Measurements from ENCODE around the gene ITGA2B.
"Not testable (repeated sequence)": the region's sequence is repeated elsewhere in the genome, so short reads cannot be mapped to it uniquely, and the experiment has no call there.

Gene ITGA2B

DNA sequence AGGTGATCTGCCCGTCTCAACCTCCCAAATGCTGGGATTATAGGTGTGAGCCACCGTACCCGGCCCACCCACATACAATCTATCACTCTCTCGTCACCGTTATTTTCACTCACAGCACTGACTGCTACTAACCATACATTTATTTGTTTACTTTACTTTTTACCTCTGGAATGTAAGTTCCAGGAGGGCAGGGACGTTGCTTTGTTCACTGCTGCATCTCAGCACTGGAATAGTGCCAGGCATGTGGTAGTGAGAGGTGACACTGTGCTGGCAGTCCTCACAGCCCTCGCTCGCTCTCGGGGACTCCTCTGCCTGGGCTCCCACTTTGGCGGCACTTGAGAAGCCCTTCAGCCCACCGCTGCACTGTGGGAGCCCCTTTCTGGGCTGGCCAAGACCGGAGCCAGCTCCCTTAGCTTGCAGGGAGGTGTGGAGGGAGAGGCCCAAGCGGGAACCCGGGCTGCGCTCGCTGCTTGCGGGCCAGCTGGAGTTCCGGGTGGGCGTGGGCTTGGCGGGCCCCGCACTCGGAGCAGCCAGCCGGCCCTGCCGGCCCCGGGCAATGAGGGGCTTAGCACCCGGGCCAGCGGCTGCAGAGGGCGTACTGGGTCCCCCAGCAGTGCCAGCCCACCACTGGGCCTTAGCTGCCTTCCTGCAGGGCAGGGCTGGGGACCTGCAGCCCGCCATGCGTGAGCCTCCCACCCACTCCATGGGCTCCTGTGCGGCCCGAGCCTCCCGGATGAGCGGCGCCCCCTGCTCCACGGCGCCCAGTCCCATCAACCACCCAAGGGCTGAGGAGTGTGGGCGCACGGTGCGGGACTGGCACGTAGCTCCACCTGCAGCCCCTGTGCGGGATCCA lies 20.8 kb downstream of the ITGA2B start:
- DNase-seq, result not testable (repeated sequence)

DNA sequence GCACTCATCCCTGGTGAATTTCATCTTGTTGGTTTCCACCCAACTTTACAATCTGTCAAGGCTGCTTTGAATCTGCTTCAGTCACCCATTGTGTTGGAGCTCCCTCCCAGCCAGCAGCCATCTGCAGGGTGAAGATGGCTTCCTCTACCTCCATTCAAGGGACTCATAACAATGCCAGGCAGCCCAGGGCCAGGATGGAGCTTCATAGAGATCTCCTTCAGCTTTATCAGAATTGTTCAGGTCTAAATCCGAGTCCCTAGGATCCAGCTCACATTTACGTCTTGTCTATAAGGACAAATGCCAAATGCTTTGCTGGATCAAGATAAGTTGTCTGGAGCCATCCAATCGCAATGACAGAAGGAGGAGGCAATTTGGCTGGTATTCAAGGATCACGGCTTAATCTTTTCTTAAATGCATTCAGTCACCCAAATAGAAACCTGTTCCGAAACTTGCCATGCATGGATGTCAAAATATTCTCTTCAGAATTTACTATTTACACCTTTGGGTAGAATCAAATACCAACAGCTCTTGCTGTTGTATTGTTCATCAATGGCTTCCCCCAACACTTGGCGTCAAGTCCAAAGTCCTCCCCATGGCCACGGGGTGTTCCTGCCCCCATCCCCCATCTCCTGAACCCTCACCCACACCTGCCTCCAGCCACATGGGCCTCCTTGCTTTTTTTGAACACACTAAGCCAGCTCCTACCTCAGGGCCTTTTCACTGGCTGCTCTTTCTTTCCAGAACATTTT lies 22.0 kb downstream of the ITGA2B start:
- no peak for DNase-seq

DNA sequence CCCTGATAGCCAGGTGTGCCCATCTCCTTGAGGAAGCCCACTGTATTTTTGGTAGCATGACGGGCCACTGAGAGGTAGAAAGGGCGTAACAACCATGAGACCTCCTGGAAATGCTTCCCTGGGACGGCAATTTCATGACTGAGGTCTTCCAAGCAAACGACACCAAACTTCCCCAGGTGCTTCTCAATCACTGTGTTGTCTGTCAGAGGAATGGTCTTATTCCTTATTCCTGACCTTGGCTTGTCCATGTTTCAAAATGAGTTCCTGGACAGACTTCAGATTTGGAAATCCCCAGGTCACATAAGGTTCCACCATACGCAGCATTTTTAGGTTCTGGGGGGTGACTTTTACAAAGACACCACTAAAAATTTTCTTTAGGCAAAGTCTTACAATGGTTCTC lies 24.4 kb downstream of the ITGA2B start:
- DNase-seq, result not testable (repeated sequence)

DNA sequence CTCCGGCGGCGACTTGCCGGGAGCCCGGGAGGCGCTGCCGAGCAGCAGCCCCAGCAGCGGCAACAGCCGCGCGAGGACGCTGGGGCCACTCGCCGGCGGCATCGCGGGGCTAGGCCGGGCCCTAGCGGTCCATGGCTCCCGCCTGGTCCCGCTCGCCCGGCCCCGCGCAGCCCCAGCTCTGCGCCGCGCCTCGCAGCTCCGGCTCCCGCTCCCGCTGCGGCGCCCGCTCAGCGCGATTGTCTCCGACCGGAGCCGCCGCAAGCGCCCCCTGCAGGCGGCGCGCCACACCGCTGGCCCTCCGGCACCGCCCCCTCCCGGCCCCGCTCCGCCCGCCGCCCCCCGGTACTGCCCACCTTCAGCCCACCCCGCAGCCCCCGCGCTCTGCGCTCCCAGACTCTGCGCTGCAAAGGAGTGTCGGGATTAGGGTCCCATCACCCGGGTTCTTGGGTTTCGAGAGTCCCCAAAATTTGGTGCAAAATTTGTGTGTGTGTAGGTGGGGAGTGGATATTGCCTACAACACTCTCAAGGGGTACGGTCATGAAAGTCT lies 25.8 kb downstream of the ITGA2B start, which contains the start of gene FAM171A2:
Gene FAM171A2, minus strand, starts transcription at position 241 of the 547 bp plus-strand sequence. Its CDS starts 139 bp downstream, at position 102.
- peak; percentile 71 for DNase-seq

DNA sequence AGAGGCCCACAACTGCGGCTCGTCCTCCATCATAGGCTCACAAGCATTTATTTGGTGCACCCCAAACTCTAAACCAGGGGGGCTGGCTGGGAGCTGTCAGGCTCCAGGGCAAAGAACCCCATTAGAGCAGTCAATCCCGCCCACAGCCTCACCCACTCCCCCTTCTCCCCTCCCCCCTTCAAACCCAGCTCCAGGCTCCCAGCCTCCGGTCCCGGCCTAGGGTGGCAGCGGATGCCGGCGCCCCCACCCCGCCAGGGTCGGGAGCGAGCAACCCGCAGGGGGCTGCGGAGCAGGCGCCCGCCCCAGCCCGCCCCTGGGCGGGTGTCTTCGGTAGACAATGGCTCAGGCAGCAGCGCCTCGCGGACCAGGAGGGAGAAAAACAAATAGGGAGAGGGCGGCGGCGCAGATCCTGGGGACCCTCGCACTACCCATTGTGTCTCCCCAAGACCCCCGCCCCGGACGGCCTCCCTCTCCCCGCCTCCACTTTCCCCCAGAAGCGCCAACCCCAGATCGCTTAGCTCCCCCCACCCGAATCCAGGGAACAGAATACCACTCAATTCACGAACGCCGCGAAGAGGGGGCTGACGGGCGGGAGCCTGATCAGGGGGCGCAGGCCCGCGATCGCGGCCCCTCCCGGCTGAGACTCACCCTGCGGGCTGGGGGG lies 26.4 kb downstream of the ITGA2B start:
- DNase-seq, result no peak

DNA sequence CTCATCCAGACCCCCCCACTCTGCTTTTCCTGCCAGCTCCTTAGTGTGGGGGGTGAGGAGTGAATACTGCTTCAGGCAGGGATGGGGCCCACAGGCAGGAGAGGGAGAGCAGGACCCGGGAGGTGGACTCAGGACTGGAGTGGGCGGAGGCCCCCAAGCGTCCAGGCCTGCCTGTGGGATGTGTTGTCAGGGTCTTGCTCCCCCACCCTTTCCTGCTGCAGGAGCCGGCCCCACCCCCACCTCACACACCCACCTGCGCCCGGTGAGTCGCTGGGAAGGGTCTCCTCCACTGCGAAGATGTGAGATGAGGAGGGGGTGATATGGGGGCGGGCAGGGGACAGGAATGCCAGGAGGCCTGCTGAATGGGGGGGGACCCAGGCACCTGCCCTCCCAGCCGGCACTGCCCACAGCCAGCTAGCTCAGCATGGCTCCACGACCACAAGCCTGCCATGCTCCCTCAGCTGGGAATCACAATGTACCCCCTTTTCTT lies 26.9 kb downstream of the ITGA2B start:
- DNase-seq, result no peak

DNA sequence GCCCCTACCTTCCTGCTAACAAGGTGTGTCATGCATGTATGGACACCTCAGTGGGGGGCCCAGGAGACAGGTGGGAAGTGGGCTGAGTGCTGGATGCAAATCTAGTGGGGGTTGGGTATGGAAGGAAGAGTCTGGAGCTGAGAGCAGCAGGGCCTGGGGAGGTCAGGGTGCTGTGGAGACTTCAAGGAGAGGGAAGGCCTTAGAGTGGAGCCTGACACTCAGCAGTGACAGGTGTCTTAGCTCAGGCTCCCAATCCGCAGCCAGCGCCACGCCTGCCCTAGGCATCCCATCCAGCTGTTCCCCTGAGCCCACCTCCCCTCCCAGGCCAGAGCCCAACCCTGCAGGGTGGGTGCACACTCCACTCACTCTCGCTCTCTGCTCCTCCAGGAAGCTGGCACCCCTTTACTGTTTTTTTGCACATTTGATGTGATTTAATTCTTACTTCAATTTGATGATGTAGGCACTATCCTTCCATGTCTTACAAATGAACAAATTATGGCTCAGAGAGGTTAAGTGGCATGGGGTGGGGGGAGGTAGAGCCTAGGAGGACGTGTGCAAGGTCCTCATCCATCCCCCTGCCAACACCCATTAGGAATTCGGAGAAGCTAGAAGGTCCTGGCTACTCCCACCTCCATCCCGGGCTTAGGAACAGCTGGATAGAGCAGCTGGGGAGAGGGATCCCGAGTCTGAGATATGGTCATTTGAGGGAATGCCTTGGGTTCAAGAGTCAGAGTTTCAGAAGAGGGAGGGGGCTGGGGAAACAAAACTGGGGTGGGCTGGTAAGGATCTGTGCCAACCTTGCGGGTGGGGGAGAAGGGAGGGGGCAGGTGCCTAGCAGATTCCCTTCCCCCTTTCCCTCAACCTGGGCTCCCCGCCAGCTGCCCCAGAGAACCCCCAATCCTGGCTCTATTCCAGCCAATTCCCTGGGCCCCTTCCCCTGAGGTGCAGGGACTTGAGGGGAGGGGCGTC lies 27.9 kb downstream of the ITGA2B start:
- DNase-seq, result no peak

DNA sequence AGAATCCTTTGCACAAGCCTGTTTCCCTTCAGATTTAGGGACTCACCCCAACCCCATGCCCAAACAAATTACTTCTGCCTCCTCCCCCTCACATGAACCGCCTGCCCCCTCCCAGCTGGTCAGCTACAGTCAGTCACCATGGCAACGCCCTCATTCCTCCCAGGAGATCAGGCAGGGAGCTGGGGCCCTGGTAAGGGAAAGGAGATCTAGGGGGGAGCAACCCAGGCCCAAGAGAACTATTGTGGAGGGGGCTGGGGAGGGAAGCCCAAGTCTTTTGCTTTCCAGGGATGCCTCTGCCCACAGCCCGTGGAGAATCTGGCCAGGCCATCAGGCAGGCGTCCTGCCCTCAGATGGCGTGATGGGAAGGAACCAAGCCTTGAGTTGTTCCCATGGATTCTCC lies 28.6 kb downstream of the ITGA2B start:
- no peak for DNase-seq

DNA sequence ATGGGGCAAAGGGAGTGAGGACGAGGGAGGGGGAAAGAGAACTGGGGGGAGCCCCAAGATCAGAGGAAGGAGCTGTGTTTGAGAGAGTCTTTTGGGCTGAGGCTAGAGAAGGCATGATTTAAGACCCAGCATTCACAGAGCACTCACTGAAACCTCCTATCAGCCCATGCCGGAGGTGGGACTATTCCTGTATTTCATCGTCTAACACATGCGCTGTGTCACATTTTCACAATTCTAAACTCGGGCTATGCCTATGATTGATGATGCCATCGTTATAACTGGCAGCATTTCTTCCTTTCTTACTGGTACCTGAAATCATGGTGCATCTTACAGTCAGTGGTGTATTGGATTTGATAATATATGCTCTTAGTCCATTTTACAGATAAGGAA lies 29.3 kb downstream of the ITGA2B start:
- no peak for DNase-seq

DNA sequence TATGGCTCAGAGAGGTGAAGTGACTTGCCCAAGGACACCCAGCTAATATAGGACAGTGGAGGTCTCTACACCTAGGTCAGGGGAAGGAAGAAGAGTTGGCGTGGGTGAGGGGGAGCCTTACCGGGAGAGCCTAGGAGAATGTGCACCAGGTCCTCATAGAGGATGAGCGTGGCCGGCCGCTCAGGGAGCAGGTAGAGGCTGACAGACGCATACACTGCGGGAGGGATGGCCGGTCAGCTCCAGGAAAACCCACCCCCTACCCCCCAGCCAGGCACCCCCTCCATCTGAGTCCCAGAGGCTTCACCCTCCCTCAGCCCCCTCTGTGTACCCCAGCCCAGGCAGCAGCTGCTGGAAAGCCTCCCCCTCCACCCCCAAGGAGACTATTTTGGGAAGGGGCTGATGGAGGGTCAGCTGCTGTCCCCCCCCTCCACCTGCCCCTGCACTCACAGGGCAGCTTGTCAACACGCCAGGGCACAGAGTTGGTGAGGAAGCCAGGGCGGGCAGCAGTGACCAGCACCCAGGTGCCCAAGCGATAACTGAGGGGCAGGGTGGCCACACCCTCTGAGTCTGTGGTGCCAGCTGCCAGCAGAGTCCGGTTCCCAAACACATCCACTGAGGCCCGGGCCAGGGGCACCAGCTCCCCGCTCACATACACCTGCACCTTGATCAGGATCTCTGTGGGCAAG lies 29.8 kb downstream of the ITGA2B start:
- no peak for DNase-seq

DNA sequence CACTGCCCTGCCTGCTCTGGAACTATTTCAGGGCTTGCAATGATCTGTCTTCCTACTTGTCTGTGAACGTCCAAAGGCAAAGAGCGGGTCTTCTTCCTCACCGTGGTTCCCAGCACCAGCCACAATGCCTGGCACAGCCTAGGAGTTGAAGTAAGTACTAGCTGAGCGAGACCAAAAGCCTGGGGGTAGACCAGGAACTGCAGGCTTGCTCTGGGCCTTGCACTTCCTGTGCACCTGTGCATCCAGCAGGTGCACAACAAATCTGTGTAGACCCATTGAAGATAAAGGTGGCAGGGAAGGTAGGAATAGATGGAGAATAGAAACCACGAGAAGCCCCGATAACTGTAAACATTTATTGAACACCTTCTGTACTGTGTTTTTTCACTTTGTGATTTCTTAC lies 30.4 kb downstream of the ITGA2B start:
- no peak for DNase-seq

DNA sequence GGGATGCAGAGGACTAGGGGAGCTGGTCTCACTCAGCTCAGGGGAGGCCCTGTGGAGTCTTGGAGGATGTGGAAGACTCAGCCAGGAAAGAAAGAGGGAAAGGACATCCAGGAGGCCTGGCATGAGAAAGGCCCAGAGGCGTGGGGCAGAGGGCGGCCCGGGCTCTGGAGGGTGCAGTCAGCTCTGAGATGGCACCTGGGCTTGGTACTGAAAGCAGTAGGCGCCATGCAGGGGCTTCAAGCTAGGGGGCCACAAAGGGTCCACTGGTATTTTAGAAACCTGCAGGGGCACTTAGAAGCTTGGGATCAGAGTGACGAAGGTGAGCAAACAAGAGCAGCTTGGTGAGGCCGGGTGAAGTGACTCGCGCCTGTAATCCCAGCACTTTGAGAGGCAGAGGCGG lies 31.4 kb downstream of the ITGA2B start:
- no peak for DNase-seq

DNA sequence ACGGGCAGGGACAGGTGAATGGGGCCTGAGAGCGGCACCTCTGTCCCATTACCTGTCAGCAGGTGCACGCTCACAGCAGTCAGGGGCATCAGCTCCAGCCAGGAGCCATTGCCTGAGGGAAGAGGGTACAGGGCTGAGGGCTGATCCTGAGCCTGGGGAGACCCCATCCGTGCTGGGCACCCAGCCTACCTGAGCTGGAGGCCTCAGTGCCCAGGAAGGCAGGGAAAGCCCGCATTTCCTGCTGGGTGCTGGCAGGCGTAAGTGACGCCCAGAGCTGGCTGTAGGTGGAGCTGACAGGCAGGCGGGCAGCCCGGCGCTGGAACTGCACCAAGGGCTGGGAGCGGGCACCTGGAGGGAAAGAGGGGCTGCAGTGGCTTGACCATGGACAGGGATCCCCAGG lies 33.2 kb downstream of the ITGA2B start:
- no peak for DNase-seq

DNA sequence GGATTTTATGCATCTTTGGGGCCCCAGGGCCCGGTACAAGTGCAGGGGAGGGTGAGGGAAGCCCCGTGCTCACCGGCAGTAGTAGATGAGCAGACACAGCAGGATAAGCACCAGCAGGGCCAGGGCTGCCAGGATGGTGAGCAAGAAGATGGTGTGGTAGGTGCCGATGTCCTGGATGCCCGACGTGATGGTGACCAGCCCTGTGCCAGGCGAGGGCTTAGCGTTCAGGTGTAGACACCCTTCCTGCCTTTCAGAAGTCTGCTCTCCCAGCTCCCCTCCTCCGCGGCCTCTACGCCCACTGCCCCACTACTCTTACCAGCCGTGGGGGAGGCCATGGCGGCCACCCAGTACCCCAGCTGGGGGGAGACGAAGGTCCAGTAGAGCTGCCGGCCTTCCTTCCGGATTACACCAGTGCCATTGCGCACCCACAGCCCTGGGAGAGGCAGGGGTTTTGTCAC lies 33.8 kb downstream of the ITGA2B start:
- DNase-seq, result no peak

DNA sequence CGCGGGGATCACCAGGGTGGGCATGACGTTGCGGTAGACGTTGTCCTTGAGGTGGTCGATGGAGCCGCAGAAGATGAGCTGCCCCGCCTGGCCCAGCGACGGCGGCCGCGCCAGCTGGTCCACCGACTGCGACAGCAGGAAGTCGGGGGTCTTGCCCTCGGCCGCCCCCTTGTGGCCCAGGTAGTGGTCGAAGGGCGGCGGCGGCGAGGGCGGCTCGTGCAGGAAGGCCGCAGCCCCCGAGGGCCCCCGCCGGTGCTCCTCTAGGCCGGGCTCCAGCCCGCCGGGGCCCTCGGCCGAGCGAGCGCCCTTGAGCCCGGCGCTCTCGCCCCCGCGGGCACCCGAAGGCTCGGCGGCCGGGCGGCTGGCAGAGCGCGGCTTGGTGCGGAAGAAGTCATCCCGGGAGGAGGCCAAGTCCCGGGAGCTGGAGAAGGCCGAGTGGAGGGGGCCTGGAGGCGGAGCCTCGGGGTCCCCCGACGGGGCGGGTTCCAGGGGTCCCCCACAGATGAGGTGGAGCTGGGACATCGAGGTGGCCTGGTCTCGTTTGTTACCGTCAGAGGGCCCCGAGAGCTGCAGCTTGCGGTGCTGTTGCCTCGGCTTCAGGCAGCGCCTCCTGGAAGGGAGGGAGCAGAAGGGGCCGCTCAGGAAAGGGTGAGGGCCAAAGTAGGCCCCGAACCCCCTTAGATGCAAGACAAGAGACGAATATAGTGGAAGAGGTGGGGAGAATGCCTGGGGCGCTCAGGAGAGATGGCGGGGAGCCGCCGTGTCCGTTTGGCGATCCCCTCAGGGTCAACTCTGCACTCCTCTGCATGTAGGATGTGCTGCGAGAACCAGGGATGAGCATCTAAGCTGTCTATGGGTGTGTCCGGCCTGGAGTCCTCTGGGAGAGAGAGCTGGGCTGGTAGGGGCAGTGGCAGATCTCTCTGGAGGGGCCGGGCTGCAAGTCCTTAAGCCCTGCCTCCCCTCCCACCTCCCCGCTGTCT lies 34.6 kb downstream of the ITGA2B start:
- DNase-seq, result peak; percentile 73

DNA sequence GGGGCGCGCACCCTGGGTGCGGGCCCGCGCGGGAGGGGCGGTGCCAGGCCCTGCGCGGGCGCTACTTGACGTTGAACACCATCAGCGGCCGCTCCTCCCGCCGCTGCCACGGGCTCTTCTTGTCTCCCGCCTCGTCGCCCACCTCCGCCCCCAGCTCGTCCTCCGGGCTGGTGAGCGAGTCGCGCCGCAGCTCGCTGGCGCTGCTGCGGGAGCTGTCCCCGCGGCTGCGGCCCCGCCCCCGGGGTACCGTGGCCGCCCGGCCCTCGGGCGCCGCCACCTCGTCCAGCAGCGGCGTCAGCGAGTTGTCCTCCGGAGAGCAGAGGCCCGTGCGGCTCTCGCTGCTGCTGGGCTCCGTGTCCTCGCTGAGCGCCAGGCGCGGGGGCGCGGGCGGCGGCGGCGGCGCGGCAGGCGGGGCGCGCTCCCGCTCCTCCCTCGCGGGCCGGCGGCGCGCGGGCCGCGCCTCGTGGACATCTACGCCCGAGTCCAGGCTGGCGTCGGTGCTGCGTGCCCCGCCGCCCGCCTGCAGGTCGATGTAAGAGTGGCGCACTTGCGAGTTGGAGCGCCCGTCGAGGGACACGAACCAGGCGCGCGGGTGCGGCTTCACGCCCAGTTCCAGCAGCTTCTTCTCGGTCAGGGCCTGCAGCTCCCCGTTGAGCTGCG lies 35.6 kb downstream of the ITGA2B start:
- no peak for DNase-seq

DNA sequence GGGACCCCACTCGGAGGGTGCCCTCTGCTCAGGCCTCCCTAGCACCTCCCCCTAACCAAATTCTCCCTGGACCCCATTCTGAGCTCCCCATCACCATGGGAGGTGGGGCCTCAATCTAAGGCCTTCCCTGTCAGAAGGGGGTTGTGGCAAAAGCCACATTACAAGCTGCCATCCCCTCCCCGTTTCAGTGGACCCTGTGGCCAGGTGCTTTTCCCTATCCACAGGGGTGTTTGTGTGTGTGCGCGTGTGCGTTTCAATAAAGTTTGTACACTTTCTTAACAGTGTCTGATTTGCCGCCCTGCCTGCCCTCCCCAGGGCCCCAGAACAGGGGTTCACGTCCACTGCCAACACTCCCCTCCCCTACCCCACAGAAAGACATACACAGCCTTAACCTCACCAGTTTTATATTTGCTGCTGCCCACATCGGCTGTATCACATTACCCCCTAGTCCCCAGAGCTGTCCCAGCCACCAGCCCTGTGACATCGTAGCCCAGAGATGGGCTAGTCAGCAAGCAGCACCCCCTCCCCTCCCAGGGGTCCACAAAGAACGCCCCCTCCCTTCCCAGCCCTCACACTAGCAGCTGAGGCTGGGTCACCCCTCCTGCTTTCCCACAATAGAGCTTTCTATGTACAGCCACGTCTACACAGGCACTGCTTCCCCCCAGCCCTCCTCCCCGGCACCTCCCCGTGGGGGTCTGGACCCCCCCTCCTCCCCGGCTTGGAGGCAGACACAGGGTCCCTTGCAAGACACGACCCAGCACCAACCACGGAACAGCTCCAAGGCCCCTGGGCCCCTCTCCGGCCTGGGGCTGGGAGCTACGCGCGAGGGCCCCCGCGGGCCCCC lies 36.4 kb downstream of the ITGA2B start:
- no peak for DNase-seq
